ENCODE measurements around the gene ASH1L. TPM values are rescaled to one million over a fixed set of nuclear protein-coding genes. Genes with fewer than 3 reads are reported as not detected.

ASH1L gene
- total RNA-seq, 4 donors from 2014 or later, result 55.6 to 81.3 (median 75.0) TPM

DNA sequence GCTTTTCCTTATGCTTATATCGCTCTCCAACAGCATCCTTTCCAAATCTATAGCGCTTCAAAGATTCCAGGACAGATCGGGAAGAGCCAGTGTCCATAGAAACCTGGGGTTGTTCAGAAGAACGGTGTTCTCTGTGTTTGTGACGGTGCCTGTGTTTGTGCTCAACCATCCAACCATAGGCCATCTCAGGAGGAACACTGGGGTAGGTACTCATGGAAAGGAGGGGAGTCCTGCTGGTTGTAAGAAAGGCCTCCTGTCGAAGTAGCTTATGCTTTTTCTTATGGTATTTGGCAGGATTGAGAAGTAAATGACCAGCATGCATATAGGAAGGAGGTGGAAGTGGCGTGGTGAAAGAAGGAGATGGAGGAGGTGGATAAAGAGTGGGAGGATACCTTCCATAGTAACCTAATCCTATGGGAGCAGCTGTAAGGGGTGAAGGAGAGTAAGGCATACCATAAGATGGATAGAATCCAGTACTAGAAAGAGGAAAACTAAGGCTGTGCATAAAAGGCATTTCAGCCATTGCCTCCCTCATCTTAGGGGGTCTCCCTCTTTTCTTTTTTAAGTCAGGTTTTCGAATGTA, 84.2 kb downstream of the ASH1L start:
- WGBS, 2 donors (ENCODE audit: low coverage in 1 of 2), result 92 to 97% methylated on average over 3 to 4 of the region's 8 CpGs
- no peak overlapping the region for H3K4me3 ChIP-seq
- no peaks in the 10 kb centered on the region for H3K9me3 ChIP-seq
- no peak overlapping the region for H3K27ac ChIP-seq
- H3K4me1 ChIP-seq, result peaks cover 0 to 33% (median 6%) of the 10 kb centered on the region in 3 donors
- H3K36me3 ChIP-seq, result peaks cover 0 to 34% of the 10 kb centered on the region in 2 donors
- H3K27me3 ChIP-seq, result no peaks in the 10 kb centered on the region
- ATAC-seq, result no peak
- TF ChIP-seq POLR2AphosphoS5 (IDR thresholded peaks at IDR 0.05) (no peak), EP300 (IDR thresholded peaks at IDR 0.05) (no peak), POLR2A (IDR thresholded peaks at IDR 0.05) (no peak)
- TF ChIP-seq, protein P1, sequence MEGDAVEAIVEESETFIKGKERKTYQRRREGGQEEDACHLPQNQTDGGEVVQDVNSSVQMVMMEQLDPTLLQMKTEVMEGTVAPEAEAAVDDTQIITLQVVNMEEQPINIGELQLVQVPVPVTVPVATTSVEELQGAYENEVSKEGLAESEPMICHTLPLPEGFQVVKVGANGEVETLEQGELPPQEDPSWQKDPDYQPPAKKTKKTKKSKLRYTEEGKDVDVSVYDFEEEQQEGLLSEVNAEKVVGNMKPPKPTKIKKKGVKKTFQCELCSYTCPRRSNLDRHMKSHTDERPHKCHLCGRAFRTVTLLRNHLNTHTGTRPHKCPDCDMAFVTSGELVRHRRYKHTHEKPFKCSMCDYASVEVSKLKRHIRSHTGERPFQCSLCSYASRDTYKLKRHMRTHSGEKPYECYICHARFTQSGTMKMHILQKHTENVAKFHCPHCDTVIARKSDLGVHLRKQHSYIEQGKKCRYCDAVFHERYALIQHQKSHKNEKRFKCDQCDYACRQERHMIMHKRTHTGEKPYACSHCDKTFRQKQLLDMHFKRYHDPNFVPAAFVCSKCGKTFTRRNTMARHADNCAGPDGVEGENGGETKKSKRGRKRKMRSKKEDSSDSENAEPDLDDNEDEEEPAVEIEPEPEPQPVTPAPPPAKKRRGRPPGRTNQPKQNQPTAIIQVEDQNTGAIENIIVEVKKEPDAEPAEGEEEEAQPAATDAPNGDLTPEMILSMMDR (IDR thresholded peaks at IDR 0.05), result no peak

DNA sequence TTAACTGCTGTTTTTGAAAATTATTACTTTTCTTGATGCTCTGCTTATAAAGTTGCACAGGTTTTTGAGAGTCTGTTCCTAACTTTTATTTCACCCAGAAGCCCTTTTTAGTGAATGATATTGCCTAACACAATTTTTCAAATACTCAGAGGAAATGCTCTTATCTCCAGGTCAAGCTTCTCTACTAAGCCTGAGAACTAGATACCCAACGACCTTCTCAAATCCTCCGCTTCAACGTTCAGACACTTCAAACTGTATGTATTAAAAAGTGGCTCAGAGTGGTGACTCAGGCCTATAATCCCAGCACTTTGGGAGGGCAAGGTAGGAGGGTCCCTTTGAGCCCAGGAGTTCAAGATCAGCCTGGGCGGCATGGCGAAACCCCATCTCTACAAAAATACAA, 88.5 kb downstream of the ASH1L start:
- Histone ChIP-seq H3K9me3 (peaks cover 0 to 9% (median 0%) of the 10 kb centered on the region in 3 donors), H3K4me1 (peaks cover 0 to 29% (median 0%) of the 10 kb centered on the region in 3 donors), H3K4me3 (no peak overlapping the region), H3K36me3 (peaks cover 0 to 23% of the 10 kb centered on the region in 2 donors), H3K27me3 (no peaks in the 10 kb centered on the region), H3K27ac (no peak overlapping the region)
- no peak for TF ChIP-seq EP300 (IDR thresholded peaks at IDR 0.05)
- TF ChIP-seq, protein P1 (IDR thresholded peaks at IDR 0.05), result no peak
- TF ChIP-seq POLR2AphosphoS5 (IDR thresholded peaks at IDR 0.05), result no peak
- no peak for TF ChIP-seq POLR2A (IDR thresholded peaks at IDR 0.05)
- WGBS, 2 donors (ENCODE audit: low coverage in 1 of 2), result 64 to 94% methylated on average over 3 to 4 of the region's 5 CpGs
- ATAC-seq, result no peak

DNA sequence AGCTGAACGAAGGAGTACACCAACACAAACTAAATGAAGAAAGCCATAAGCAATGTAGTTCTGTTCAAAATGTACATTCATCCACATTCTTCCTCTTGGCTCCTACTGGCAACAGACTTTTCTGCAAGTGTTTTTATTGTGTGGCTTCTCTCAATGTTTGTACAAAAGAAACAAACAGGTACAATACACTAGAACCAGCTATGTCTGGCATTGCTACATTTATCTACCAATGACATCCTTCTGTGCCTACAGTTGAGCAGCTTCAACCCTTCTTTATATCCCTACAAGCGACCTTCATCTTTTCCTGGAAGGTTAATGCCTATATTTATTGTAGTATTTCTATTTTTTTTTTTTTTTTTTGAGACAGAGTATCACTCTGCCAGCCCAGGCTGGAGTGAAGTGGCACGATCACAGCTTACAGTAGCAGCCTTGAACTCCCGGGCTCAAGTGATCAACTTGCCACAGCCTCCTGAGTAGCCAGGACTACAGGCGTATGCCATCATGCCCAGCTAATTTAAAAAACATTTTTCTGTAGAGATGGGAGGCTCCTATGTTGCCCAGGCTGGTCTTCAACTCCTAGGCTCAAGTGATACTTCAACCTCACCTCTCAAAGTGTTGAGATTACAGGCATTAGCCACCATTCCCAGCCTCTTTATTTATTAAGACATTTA, 89.3 kb downstream of the ASH1L start:
- 88 to 92% methylated on average over 3 to 5 of the region's 5 CpGs for WGBS, 2 donors (ENCODE audit: low coverage in 1 of 2)
- no peak for ATAC-seq
- peaks cover 0 to 32% (median 0%) of the 10 kb centered on the region in 3 donors for H3K4me1 ChIP-seq

DNA sequence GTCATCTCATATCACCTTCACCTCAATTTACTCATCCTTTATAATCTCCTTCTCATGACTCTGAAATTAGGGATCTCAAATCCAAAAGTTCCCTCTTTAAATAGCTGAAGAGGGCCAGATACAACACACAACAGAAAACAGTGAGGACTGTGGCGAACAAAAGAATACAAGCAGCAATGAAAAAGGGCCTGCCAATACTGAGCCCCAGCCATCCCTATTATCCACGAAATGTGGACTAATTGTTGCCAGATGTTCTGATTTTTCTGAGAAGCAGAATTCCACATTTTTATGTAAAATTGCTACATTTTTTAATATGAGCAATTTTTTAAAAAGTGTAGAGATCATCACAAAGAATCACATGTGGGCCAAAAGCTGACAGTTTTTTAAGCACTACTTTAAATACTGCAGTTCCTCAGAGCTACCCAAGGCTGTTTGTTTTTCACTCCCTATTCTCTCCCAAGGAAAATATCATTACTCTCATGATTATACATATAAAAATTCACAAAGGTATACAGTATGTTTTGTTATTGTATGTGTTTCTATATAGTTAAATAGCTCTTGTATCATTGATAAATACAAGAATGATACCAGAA, 90.0 kb downstream of the ASH1L start:
- no peak for TF ChIP-seq POLR2A (IDR thresholded peaks at IDR 0.05)
- TF ChIP-seq, protein P1 (IDR thresholded peaks at IDR 0.05), result no peak
- TF ChIP-seq EP300 (IDR thresholded peaks at IDR 0.05), result no peak
- no peak for TF ChIP-seq POLR2AphosphoS5 (IDR thresholded peaks at IDR 0.05)
- Histone ChIP-seq H3K4me1 (peaks cover 0 to 39% (median 0%) of the 10 kb centered on the region in 3 donors), H3K9me3 (peaks cover 0 to 9% (median 0%) of the 10 kb centered on the region in 3 donors), H3K27ac (no peak overlapping the region), H3K27me3 (no peaks in the 10 kb centered on the region), H3K4me3 (no peak overlapping the region), H3K36me3 (peaks cover 0 to 19% of the 10 kb centered on the region in 2 donors)
- no peak for ATAC-seq
- 65 to 77% methylated on average over 2 of the region's 2 CpGs for WGBS, 2 donors (ENCODE audit: low coverage in 1 of 2)

More for the DNA sequence above, 89.3 kb downstream of the ASH1L start:
- H3K27ac ChIP-seq, result no peak overlapping the region
- TF ChIP-seq POLR2AphosphoS5 (IDR thresholded peaks at IDR 0.05) (no peak), POLR2A (IDR thresholded peaks at IDR 0.05) (no peak), EP300 (IDR thresholded peaks at IDR 0.05) (no peak)
- TF ChIP-seq, protein P1 (IDR thresholded peaks at IDR 0.05), result no peak
- peaks cover 0 to 9% (median 0%) of the 10 kb centered on the region in 3 donors for H3K9me3 ChIP-seq
- no peak overlapping the region for H3K4me3 ChIP-seq
- peaks cover 0 to 19% of the 10 kb centered on the region in 2 donors for H3K36me3 ChIP-seq
- H3K27me3 ChIP-seq, result no peaks in the 10 kb centered on the region
